ENCODE measurements around the gene IMP3.

Gene IMP3

DNA sequence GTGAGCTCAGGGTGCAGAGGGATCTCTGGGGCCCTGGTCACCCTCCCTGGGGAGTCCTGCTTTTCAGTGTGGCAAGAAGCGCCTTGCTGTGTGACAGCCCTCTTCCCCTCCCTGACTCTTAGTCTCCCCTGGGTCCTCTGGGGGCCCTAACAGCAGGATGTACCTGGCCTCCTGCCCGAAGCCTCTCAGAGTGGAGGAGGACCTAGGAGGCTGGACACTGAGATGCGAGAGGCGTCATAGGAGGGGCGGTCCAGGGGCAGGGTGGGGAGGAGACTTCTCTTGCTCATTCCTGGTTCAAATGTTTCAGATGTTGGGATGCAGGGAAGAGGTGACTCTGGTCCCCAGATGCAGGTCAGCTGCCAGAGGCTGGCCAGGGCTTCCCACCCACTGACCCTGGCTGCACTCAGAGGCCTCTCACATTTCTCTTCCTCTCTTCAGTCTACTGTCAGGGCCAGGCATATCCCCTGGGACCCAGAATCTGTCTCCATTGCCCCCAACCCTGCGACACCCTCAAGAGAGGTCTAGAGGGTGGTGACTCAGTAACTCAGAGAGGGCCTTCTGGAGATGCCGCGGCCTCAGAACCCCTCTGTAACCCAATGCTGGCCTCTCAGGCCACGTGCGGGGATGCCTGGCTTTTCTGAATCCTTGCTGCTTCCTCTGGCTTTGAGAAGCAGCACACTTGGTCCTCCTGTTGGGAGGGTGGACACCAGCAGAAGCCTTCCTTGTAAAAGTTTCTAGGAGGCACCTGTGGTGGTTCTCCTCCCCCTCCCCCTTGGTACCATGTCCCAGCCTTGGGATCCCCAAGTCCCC lies 33.6 kb upstream of the IMP3 start:
- in situ Hi-C loops (cut with MboI; ENCODE audit: low sequenced_read_pairs), result no loop called here

DNA sequence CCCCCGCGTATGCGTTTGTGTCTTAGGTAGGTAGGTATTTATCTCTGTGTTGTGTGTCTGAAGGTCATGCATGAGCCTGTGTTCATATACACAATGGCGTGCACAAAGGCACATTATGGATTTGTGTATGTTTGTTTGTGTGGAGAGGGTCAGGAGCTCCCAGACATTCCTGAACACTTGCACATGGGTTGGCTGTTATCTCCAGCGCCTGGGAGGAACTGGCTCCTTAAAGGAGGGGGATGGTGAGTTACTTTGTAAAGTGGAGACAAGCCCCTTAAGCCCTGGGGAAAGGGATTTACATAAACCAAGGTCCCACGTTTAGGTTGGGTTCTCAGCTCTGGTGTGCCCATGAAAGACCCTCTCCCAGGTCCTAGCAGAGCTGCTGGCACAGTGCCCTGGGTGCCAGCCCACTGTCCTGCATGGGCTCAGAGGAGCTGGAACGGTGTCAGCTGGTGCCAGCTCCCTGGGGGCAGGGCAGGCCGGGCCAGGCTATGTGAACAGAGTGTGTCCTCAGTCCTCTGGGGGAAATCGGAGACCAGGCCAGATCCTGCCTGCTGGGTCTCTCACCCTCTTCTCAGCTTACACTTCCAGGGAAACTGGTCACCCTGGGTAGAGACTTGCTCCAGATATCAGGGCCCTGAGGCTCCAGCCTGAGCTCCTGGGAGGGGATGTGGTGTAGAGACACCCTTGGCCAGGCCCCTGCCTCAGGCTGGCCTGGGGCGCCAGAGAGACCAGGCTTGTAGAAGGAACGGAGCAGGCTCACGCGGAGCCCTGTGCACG lies 32.8 kb upstream of the IMP3 start:
- in situ Hi-C loops (cut with MboI; ENCODE audit: low sequenced_read_pairs), result no loop called here

DNA sequence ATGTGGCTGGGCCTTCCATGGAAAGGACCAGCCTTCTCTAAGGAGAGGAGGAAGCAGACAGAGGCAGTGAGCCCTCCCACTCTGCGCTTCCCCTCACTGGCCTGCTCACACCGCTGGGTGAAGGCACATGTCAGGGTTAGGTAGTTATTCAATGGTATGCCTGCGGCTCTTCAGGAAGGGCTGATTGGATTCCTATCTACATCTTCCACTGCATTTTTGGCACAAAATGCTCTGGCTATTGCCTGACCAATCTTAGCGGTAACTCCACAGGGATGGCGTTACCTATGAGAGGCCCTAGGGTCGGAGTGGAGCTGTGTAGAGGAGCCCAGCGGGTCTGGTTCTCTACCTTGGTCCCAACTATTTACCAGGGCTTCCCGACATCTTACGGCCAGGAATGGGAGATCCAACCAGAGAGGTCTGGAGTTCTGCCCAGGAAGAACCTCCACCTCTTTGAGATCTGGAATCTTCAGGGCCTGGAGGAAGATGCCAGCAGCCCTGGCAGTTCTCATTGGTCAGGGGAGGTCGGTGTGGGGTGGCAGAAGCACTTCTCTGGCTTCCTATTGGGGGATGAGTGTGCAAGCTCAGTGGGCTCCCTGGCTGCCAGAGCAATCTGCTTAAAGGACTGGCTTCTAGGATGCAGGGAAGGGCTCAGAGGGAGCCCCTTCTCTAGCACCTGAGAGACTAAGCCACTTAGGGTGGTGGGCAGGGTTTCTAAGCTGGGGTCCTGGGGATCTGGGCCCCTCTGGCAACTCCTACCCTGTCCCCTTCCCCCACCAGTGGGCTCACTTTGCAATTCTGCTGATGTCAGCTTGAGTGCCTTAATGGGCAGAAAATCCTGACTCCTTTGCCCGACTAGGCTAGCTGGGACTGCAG lies 31.9 kb upstream of the IMP3 start:
- in situ Hi-C loops (cut with MboI; ENCODE audit: low sequenced_read_pairs), result no loop called here

DNA sequence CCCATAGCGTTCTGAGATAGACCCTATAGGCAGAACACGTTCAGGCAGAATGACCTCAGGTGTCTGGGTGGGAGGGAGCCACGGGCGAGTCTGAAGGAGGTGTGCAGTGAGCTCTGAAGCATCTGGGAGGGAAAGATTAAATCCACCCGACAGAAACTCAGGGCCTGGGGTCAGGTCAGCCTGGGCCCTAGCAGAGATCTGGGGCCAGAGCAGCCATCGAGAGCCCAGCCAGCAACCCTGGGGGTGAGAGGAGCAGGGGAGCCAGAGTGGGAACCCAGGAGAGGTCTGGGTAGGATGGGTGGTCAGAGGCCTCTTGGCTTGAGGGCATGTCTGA lies 29.8 kb upstream of the IMP3 start:
- in situ Hi-C loops (cut with MboI; ENCODE audit: low sequenced_read_pairs), result no loop called here

DNA sequence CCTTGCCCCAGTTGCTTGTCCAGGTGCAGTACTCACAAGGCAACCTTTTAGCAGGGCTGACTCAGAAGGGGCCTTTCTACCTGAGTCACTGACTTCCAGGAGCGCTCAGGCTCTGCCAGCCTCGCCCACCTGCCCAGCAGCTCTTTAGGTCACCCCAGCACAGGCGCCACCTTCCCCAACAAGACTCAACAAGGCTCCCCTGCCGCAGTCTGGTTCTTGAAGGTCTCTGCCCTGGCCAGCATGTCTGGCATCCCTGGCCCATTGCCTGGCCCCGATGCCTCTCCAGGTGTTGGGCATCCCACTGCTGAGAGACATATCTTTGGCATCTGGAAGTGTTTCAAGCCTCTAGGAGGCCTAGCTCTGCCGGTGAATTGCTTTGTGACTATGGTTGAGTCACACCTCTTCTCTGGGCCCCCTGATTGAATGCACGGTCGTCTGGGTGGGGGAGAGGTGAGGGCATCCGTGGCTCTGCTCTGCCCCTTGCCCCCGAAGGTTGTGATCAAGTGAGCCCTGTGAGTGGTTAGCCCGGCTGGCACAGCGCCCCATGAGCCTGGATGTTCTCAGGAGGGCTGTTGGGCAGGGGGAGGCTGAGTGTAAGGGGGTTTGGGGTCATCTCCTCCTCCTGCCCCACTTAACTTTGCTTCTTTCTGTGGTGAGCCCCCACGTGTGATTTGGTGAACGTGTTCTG lies 29.3 kb upstream of the IMP3 start:
- in situ Hi-C loops (cut with MboI; ENCODE audit: low sequenced_read_pairs), result no loop called here

DNA sequence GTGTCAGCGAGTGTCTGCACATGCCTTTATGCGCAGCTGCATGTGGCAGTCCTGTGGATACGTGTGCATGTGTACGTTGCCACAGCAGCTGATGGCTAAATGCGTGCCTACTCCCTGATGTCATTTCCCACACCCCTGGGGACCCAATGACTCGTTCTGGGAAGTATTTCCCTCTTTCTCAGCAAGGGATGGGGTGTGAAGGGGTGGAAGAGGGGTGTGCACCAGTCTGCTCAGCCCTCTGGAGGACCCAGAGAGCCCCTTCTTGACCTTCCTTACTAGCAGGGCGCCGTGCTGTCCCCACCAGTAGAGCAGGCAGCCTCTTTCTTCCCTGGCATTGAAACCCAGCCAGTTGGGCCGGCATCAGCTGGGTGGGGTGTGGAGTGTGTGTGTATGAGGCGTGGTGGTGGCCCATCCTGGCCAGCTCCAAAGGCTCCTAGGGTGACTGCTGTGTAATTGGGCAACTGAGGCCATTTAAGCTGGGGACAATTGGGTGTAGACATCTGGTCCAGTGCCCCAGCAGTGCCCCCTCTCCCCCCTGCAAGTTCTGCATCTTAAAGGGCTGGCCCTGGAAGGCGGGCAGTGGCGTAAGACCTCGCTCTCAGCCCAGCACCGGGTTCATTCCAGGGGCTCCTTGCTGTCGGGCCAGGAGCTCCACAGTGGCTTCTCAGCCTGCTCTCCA lies 26.9 kb upstream of the IMP3 start:
- in situ Hi-C loops (cut with MboI; ENCODE audit: low sequenced_read_pairs), result no loop called here

DNA sequence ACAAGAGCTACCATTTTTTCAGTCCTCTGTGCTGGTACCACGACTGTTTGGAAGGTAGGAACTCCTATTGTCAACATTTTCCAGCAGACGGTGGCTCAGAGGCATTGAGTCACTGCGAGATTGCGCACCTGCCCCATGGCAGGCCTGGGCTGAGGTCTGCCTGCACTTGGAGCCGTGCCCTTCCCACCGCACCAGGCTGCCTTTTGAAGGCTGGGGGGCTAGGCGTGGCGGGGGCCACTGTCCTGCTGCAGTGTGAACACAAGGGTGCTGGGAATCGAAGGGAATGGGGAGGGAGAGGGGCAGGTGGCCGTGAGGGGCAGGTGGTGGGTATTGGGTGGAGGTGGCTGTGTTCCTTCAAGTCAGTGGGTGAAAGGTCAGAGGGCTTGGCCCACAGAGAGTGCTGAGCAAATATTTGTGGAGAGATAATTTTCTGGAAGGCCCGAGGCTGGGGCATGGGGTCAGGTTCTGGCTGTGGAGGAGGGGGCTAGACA lies 24.0 kb upstream of the IMP3 start:
- in situ Hi-C loops (cut with MboI; ENCODE audit: low sequenced_read_pairs), result no loop called here

DNA sequence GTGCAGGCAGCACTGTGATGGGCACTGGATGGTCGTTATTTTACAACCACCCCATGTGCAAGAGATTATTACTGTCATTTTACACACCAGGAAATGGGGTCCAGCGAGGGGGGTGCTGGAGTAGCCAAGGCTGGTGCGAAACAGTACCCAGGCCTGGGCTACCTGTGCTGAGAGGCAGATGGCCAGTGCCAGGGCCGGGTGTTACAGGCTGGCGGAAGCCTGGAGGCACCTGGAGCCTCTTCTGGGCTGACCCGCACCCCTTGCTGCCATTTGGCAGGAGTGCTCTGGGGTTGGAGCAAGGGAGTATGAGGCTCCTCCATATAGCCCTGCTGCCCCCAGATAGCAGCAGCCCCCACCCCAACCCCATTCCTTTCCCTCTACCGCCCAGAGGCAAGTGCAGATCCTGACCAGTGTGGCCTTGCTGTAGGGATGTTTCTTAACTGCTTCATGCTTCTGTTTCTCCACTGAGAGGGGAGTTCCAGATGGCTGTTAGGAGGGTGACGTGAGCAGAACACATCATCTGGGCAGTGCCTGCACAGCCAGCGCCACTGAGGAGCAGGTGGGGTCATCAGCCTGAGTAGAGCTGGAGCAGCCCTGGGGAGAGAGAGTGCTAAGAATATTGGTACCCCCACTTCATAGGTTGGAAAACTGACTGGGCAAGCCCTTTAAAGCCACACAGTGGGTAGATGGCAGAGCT lies 22.9 kb upstream of the IMP3 start:
- in situ Hi-C loops (cut with MboI; ENCODE audit: low sequenced_read_pairs), result no loop called here

DNA sequence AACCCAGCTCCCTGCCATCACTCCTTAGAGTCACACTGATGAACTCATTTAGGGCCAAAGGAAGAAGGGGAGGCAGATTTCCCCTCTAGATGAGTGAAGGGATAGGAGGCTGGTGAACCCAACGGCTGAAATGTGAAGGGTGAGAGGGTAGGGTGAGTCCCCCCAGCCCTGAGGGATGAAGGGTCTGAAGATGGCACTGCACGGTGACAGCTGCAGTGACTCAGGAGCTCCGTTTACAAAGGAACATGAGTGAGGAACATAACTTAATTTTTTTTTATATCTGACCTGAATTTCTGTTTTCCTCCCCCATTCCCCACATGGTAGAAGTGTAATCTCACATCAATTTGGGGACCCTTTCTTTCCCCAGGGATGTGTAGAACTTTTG lies 21.7 kb upstream of the IMP3 start:
- in situ Hi-C loops (cut with MboI; ENCODE audit: low sequenced_read_pairs), result no loop called here

DNA sequence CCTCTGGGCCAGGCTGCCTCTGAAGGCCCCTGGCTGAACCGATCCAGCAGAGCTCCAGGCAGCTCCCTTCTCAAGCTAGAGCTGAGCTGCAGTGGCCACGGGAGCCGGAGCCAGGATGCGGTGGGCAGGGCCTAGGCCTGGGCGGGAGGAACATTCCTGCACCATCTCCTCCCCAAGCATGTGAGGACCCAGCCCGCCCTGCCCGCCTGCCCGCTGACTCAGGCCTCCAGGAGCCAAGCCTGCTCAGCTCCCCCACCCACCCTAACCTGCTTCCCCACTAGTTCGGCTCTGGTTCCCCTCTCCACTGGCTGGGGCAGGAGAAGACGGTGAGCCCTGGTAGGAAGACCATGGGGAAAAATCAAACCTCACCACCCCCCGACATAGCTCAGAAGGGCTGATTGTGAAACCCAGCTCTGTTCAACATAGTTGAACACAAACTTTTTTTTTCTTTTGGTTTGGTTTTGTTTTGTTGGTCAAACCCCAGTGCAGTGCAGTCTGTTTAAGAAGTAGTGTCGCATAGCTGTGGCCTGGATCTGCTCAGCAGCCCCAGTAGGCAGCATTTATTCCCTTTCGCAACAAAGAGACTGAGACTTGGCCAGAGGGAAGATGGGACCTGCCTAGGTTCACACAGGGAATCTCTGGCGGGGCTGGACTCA lies 21.2 kb upstream of the IMP3 start:
- in situ Hi-C loops (cut with MboI; ENCODE audit: low sequenced_read_pairs), result no loop called here

DNA sequence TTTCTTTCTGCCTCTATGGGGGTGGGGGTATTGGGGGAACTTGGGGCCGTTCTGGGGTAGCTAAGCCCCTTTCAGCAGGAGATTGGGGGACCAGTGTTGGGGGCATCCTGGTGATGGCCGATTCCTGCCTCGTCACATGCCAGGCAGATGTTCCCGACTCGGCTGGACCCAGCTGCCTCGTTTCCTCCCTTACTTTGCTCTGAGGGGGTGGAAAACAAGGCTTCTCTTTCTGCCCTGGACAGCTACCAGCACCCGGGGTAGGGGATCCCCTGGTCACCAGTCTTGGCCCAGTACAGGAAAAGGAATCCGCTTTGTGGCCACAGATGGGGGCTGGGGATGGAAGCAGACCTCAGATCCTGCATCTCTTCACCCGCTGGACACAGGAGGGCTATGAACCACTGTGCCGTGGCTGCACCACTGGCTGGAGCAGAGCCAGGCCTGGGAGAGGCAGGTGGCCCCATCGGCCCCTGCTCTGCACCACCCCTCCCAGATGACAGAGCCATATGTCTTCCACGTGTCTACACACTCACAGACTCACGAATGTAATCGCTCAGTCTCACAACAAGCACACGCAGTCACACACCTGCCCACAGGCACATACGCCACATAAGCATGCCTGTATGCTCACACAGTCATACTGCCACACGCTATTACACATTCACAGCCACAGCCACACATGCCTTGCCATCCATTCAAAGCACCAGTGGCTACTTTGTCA lies 20.1 kb upstream of the IMP3 start:
- in situ Hi-C loops (cut with MboI; ENCODE audit: low sequenced_read_pairs), result no loop called here

DNA sequence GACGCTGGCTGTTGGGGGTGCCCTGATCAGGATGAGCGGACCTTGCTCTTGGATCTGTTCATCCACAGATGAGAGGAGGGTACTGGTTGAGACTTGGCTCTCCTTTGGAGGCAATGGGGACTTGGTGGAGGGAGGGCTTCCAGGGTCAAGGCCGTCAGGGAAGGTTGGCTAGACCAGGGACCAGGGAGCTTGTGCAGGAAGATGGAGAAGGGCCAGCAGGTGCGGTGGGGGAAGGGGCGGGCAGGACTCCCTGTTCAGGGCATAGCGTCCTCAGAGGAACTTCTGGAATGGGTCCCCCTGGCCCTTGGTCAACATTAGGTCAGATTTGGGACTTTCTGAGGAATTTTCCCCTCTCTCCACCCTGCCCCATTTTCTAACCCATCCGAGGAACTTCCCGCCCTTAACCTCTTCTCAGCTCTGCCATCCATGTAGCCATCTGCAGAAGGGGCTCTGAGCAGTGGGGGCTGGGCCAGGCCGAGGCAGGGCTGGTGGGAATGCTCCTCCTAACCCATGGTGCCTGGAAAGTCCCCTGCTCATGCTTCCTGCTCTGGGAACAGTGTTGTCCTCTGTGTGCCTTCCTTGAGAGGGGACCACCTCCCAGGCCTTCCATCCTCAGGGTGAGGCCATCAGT lies 19.2 kb upstream of the IMP3 start:
- in situ Hi-C loops (cut with MboI; ENCODE audit: low sequenced_read_pairs), result no loop called here

DNA sequence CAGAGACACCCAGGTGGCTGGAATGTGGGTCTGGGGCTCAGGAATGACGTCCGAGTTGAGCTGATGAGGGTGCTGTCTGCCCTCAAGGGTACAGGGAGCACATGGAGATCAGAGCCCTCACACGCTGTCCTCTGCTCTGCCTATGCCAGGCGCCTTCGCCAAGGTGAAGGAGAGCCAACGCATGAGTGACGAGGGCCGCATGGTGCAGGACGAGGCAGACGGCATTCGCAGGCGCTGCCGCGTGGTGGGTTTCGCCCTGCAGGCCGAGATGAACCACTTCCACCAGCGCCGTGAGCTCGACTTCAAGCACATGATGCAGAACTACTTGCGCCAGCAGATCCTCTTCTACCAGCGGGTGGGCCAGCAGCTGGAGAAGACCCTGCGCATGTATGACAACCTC lies 16.8 kb upstream of the IMP3 start:
- in situ Hi-C loops (cut with MboI; ENCODE audit: low sequenced_read_pairs), result no loop called here

DNA sequence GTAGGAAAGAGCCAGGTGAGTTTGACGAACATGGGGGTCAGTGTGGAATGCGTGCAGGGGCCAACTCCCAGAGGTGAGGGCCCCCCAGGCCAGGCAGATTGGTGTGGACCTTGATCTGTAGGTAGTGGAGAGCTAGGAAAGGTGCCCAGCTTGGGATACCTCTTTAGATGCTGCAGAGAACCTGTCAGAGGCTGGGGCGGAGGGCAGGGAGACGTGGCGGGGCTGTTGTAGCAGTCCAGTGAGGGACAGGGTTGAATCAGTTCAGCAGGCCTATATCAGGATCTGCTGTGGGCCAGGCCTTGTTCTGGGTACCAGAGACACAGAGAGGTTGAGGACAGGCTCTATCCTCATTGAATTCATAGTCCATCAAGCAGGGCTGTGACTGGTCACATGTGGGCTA lies 16.3 kb upstream of the IMP3 start:
- in situ Hi-C loops (cut with MboI; ENCODE audit: low sequenced_read_pairs), result no loop called here

DNA sequence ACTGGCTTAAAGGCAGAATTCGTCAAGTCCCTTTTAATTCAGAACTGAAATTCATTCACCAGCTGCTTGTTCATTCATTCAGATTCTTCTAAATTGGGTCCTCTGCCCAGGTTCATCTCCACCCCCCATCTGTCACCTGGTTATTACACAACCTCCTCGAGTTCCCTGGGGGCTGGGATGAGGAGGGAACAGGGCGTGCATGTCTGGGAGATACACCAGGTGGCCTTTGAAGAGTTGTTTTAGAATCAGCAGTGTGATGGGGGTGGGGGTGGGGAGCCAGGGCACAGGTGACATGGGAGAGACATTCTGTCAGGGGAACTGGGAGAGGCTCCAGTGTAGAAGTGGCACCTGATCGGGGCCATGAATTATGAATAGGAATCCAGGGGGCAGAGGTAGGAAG lies 15.9 kb upstream of the IMP3 start:
- in situ Hi-C loops (cut with MboI; ENCODE audit: low sequenced_read_pairs), result no loop called here

DNA sequence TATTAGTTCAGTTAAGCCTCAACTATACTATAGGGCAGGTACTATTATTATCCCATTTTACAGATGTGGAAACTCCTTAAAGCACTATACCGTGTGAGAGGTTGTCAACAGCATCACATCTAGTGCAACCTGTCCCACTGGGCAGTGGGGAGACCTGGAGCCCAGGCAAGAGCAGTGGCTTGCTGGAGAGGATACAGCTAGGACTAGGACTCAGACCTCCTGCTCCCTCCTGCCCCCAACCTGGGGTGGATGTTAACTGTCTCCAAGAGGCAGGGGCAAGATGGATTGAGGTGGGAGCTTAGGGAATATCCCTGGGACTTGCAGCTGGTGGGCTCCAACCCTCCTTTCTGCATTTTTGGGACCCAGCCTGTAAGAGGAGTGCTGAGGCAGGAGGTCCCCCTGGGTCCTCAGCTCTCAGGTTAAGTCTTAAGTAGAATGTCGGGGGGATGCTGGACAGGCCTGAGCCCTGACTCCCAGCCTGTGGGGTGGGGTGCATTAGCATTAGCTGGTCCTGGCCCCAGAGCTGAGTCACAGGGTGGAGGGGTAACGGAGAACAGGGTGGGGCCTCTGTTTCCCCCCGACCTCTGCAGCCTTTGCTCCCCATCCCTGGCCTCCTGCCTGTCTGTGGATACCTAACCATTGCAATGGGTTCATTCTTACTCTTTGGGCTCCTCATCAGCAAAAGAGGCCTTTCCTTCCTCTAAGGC lies 14.3 kb upstream of the IMP3 start:
- in situ Hi-C loops (cut with MboI; ENCODE audit: low sequenced_read_pairs), result no loop called here

DNA sequence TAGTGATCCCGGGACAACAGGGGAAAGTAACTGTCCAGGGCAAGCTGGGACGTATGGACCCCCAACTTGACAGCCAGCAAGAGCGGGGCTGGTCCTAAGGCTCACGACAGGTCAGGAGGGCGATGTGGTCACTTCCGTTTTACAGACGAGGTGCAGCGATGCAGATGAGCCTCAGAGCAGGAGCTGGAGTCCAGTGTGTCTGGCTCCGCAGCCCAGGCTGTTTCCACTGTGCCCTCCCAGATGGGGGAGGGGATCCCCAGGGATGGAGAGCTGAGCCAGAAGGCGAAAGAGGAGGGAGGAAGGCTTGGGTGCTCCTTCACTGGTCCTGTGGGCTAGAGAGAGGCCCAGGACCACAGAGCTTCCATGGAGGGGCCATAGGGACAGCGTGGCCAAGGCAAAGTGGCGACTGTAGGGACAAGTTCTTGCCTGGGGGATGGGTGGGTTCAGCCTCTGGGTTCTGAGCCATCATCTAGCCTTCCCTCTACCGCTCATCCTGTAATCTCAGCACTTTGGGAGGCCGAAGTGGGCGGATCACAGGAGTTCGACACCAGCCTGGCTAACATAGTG lies 13.4 kb upstream of the IMP3 start:
- in situ Hi-C loops (cut with MboI; ENCODE audit: low sequenced_read_pairs), result no loop called here

Data from hTERT RPE-1 (cell line).